Uterus (tissue), 4 donors: Measurements from ENCODE around the gene NBAS. TPM values are rescaled to one million over a fixed set of nuclear protein-coding genes. Genes with fewer than 3 reads are reported as not detected.

Source experiments
- DNase-seq, 2 donors: peaks; one replicate each; pipeline ENCODE4 v3.0.0-alpha.2; 2019 to 2020
- H3K27ac ChIP-seq, 2 donors: fragments of 200-600 bp; sonication (generic); 1 replicate in 1 of 2; 2 replicates in 1 of 2; pipeline ENCODE4 v1.5.1; 2016 to 2018
- H3K27me3 ChIP-seq, 2 donors: fragments of 200-600 bp; sonication (generic); one replicate each; pipeline ENCODE4 v1.5.1; 2018 to 2019; ENCODE audit warnings: control low read depth in 1 of 2
- H3K36me3 ChIP-seq, 2 donors: fragments of 200-600 bp; sonication (generic); one replicate each; pipeline ENCODE4 v1.5.1; 2019; ENCODE audit warnings: control low read depth in 1 of 2
- H3K4me1 ChIP-seq, 2 donors: fragments of 200-600 bp; sonication (generic); one replicate each; pipeline ENCODE4 v1.5.1; 2018 to 2019; ENCODE audit warnings: control low read depth in 1 of 2
- H3K4me3 ChIP-seq, 2 donors: fragments of 200-600 bp; sonication (generic); 1 replicate in 1 of 2; 2 replicates in 1 of 2; pipeline ENCODE4 v1.5.1; 2018 to 2019; ENCODE audit warnings: mild to moderate bottlenecking in 1 of 2
- H3K9me3 ChIP-seq, 2 donors: fragments of 200-600 bp; sonication (generic); one replicate each; pipeline ENCODE4 v1.5.1; 2019; ENCODE audit warnings: control low read depth in 1 of 2
- CTCF ChIP-seq, 4 experiments: fragments of 200-600 bp in 2 of 4; fragments of 450-650 bp in 2 of 4; sonication (generic) in 2 of 4; IDR thresholded peaks; one replicate each; pipeline ENCODE4 v1.5.1; 2016 to 2019; ENCODE audit warnings: antibody characterized with exemption in 4 of 4, mild to moderate bottlenecking in 2 of 4, moderate library complexity in 1 of 4
- POLR2A ChIP-seq, 2 donors: fragments of 450-650 bp; IDR thresholded peaks; one replicate each; pipeline ENCODE4 v1.6.1; 2016; ENCODE audit warnings: antibody characterized with exemption in 2 of 2, mild to moderate bottlenecking in 1 of 2, moderate library complexity in 1 of 2
- intact Hi-C: fragments of 100-400 bp; cut with DNase I; formaldehyde crosslinking; loops from one replicate; pipeline ENCODE4 v1.15.1; 2023; ENCODE audit warnings: low total_unique reads
- total RNA-seq, 4 donors: library from RNA; depleted of rRNA in 3 of 4; stranded (reverse); fragments of >200 nt in 3 of 4; gene quantifications; one replicate each; pipeline versions ENCODE4 v1.1.0 to v1.2.4, GENCODE V29; 2014 to 2023
- donor health status: DM: yes; HTN: yes; CAD: no.

Gene NBAS
- total RNA-seq, 4 donors from 2014 or later: 36.2 to 93.5 (median 49.5) TPM

GRCh38 chr2:15348045-15348444 lies 213.1 kb downstream of the NBAS start:
- Histone ChIP-seq H3K4me1 (no peaks in the 10 kb centered on the region), H3K36me3 (no peaks in the 10 kb centered on the region), H3K4me3 (no peak overlapping the region), H3K27me3 (no peaks in the 10 kb centered on the region), H3K27ac (no peak overlapping the region), H3K9me3 (no peaks in the 10 kb centered on the region)
- intact Hi-C loops: no loop called here
- TF ChIP-seq CTCF (IDR thresholded peaks at IDR 0.05) (no peak), POLR2A (IDR thresholded peaks at IDR 0.05) (no peak)
- DNase-seq: no peak

- Histone ChIP-seq H3K4me3 (no peak overlapping the region), H3K36me3 (no peaks in the 10 kb centered on the region), H3K27me3 (no peaks in the 10 kb centered on the region), H3K4me1 (no peaks in the 10 kb centered on the region), H3K9me3 (no peaks in the 10 kb centered on the region), H3K27ac (no peak overlapping the region)
- DNase-seq: no peak
- TF ChIP-seq CTCF (IDR thresholded peaks at IDR 0.05) (no peak), POLR2A (IDR thresholded peaks at IDR 0.05) (no peak)
- intact Hi-C loops: no loop called here
These were observed 214.5 kb downstream of the NBAS start for GRCh38 chr2:15346624-15347023.

GRCh38 chr2:15337996-15338666 lies 223.0 kb downstream of the NBAS start:
- intact Hi-C loops: no loop called here
- TF ChIP-seq CTCF (IDR thresholded peaks at IDR 0.05) (no peak), POLR2A (IDR thresholded peaks at IDR 0.05) (no peak)
- Histone ChIP-seq H3K36me3 (no peaks in the 10 kb centered on the region), H3K4me3 (no peak overlapping the region), H3K9me3 (no peaks in the 10 kb centered on the region), H3K27ac (no peak overlapping the region), H3K4me1 (no peaks in the 10 kb centered on the region), H3K27me3 (no peaks in the 10 kb centered on the region)
- no peak for DNase-seq

GRCh38 chr2:15334644-15335326 lies 226.3 kb downstream of the NBAS start:
- TF ChIP-seq POLR2A (IDR thresholded peaks at IDR 0.05): no peak
- no peak for TF ChIP-seq CTCF (IDR thresholded peaks at IDR 0.05)
- intact Hi-C loops: no loop called here
- DNase-seq: no peak
- Histone ChIP-seq H3K27me3 (no peaks in the 10 kb centered on the region), H3K4me1 (no peaks in the 10 kb centered on the region), H3K27ac (no peak overlapping the region), H3K36me3 (no peaks in the 10 kb centered on the region), H3K4me3 (no peak overlapping the region), H3K9me3 (no peaks in the 10 kb centered on the region)

DNA sequence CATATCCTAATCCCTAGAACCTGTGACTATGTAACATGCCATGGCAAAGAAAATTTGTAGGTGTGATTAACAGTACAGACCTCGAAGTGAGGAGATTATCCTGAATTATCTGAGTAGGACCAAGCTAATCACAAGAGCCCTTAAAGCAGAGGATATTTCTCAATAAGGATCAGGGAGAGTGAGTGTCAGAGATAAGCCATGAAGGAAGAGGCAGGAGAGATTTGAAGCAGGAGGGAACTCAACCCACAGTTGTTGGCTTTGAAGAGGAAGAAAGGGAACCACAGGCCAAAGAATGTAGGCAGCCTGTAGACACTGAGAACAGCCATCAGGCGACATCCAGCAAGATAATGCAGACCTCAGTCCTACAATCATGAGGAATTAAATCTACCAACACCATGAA lies 229.3 kb downstream of the NBAS start:
- H3K27me3 ChIP-seq: no peaks in the 10 kb centered on the region
- TF ChIP-seq CTCF (IDR thresholded peaks at IDR 0.05) (no peak), POLR2A (IDR thresholded peaks at IDR 0.05) (no peak)

More for the DNA sequence above, 229.3 kb downstream of the NBAS start:
- no peaks in the 10 kb centered on the region for H3K9me3 ChIP-seq
- intact Hi-C loops: no loop called here
- DNase-seq: no peak
- no peaks in the 10 kb centered on the region for H3K36me3 ChIP-seq
- no peak overlapping the region for H3K4me3 ChIP-seq
- H3K4me1 ChIP-seq: no peaks in the 10 kb centered on the region
- H3K27ac ChIP-seq: no peak overlapping the region
